SH-SY5Y (cell line): Measurements from ENCODE around the gene UNC80.

Experiments used
- GATA2 ChIP-seq: IDR thresholded peaks from 2 replicates; pipeline ENCODE4 v1.6.1; 2011; ENCODE audit warnings: mild to moderate bottlenecking, low read depth, low read length
- GATA3 ChIP-seq: IDR thresholded peaks from 2 replicates; pipeline ENCODE4 v1.6.1; 2011; ENCODE audit warnings: low read depth, mild to moderate bottlenecking, low read length, moderate library complexity

The UNC80 gene

GRCh38 chr2:209787416-209787815 is 15.8 kb downstream of the UNC80 start:
- TF ChIP-seq GATA2, result no peak
- TF ChIP-seq GATA3, result no peak

- no peak for TF ChIP-seq GATA2
- TF ChIP-seq GATA3, result no peak
Measured at GRCh38 chr2:209788925-209789324, 17.3 kb downstream of the UNC80 start.

GRCh38 chr2:209790066-209790728 is 18.6 kb downstream of the UNC80 start:
- TF ChIP-seq GATA2 (no peak), GATA3 (no peak)

- TF ChIP-seq GATA3 (no peak), GATA2 (no peak)
Measured at GRCh38 chr2:209791151-209791550, 19.5 kb downstream of the UNC80 start.

GRCh38 chr2:209805351-209805750 is 33.7 kb downstream of the UNC80 start:
- no peak for TF ChIP-seq GATA3
- TF ChIP-seq GATA2, result no peak

- TF ChIP-seq GATA3 (no peak), GATA2 (no peak)
Measured at GRCh38 chr2:209806318-209806717, 34.7 kb downstream of the UNC80 start.

- TF ChIP-seq GATA3 (no peak), GATA2 (no peak)
Measured at GRCh38 chr2:209808521-209808920, 36.9 kb downstream of the UNC80 start.

GRCh38 chr2:209809256-209809655 is 37.6 kb downstream of the UNC80 start:
- TF ChIP-seq GATA2 (no peak), GATA3 (no peak)

- TF ChIP-seq GATA2 (no peak), GATA3 (no peak)
Measured at GRCh38 chr2:209817844-209818271, 46.2 kb downstream of the UNC80 start.

- no peak for TF ChIP-seq GATA2
Measured at GRCh38 chr2:209818939-209819338, 47.3 kb downstream of the UNC80 start.

GRCh38 chr2:209821806-209822205 is 50.2 kb downstream of the UNC80 start:
- TF ChIP-seq GATA3 (no peak), GATA2 (no peak)

- TF ChIP-seq GATA3 (no peak), GATA2 (no peak)
Measured at GRCh38 chr2:209823484-209823883, 51.9 kb downstream of the UNC80 start.

GRCh38 chr2:209824391-209824790 is 52.8 kb downstream of the UNC80 start:
- TF ChIP-seq GATA2, result no peak
- no peak for TF ChIP-seq GATA3

- TF ChIP-seq GATA2 (no peak), GATA3 (no peak)
Measured at GRCh38 chr2:209830722-209831465, 59.3 kb downstream of the UNC80 start.

GRCh38 chr2:209834767-209835166 is 63.1 kb downstream of the UNC80 start:
- TF ChIP-seq GATA2 (no peak), GATA3 (no peak)
